DOHH2 (cell line): ENCODE measurements around the gene CRYBG1.

ENCODE experiments used
- CTCF ChIP-seq: fragments of 200-600 bp; sonication (generic); IDR thresholded peaks from one replicate; pipeline ENCODE4 v1.5.1; 2014; ENCODE audit warnings: antibody characterized with exemption, mild to moderate bottlenecking, low read depth, low read length; ENCODE audit not compliant: poor library complexity, severe bottlenecking
- EZH2phosphoT487 ChIP-seq: fragments of 200-600 bp; sonication (generic); IDR thresholded peaks from 2 replicates; pipeline ENCODE4 v1.6.1; 2017; ENCODE audit warnings: borderline replicate concordance, mild to moderate bottlenecking, antibody characterized with exemption, low read length, moderate library complexity, mixed read lengths

GRCh38 chr6:106415921-106416320 is 55.4 kb downstream of the CRYBG1 start:
- no peak for TF ChIP-seq CTCF
- no peak for TF ChIP-seq EZH2phosphoT487
